Activated T-cell treated with anti-CD3 and anti-CD28 coated beads, Interleukin-2, amount 50 U/mL, for 72 hours (primary cell): Measurements from ENCODE around the gene RYR3. TPM values are rescaled to one million over a fixed set of nuclear protein-coding genes. Genes with fewer than 3 reads are reported as not detected.
"Not testable (repeated sequence)": the region's sequence is repeated elsewhere in the genome, so short reads cannot be mapped to it uniquely, and the experiment has no call there.

Source experiments
- ATAC-seq, 2 donors: fragments of 150-1000 bp; cut with Tn5 transposase; replicated peaks in 1 of 2; 2 replicates each; pipeline ENCODE4 v1.10.0; 2021; ENCODE audit warnings: moderate library complexity in 2 of 2, mild to moderate bottlenecking in 1 of 2
- DNase-seq, 2 donors: peaks; one replicate each; pipeline ENCODE4 v3.0.0; 2021 to 2022; ENCODE audit warnings: mixed read lengths in 1 of 2
- H3K27ac Mint-ChIP-seq: one replicate; pipeline ENCODE4 v1.8.0; 2022; ENCODE audit warnings: mild to moderate bottlenecking, moderate library complexity, mixed read lengths
- H3K27me3 Mint-ChIP-seq: one replicate; pipeline ENCODE4 v1.8.0; 2022; ENCODE audit warnings: low read depth, mixed read lengths
- H3K36me3 Mint-ChIP-seq, 2 donors: one replicate each; pipeline ENCODE4 v1.8.0; 2022; ENCODE audit warnings: mixed read lengths in 2 of 2, mild to moderate bottlenecking in 1 of 2; ENCODE audit not compliant: insufficient read depth in 2 of 2
- H3K4me1 Mint-ChIP-seq: one replicate; pipeline ENCODE4 v1.8.0; 2022; ENCODE audit warnings: low read depth, mixed read lengths
- H3K4me3 Mint-ChIP-seq, 2 donors: one replicate each; pipeline ENCODE4 v1.8.0; 2022; ENCODE audit warnings: mild to moderate bottlenecking in 2 of 2, mixed read lengths in 2 of 2, moderate library complexity in 2 of 2
- H3K9me3 Mint-ChIP-seq, 2 donors: one replicate each; pipeline ENCODE4 v1.8.0; 2022; ENCODE audit warnings: mixed read lengths in 2 of 2
- total RNA-seq, 2 donors: library from RNA; stranded (reverse); gene quantifications; one replicate each; pipeline ENCODE4 v1.2.3, GENCODE V29; 2022

RYR3 gene
- total RNA-seq, 2 donors from 2014 or later = not detected

GRCh38 chr15:33794453-33794852, 483.7 kb downstream of the RYR3 start:
- no peaks in the 10 kb centered on the region for H3K4me1 Mint-ChIP-seq
- H3K4me3 Mint-ChIP-seq = no peak overlapping the region
- peaks cover 0 to 2% of the 10 kb centered on the region in 2 donors for H3K36me3 Mint-ChIP-seq
- ATAC-seq (no peak), DNase-seq (no peak)
- no peaks in the 10 kb centered on the region for H3K9me3 Mint-ChIP-seq
- no peak overlapping the region for H3K27ac Mint-ChIP-seq
- H3K27me3 Mint-ChIP-seq = peaks cover 4% of the 10 kb centered on the region

GRCh38 chr15:33795070-33795469, 484.3 kb downstream of the RYR3 start:
- Mint-ChIP-seq H3K9me3 (no peaks in the 10 kb centered on the region), H3K4me1 (no peaks in the 10 kb centered on the region), H3K4me3 (no peak overlapping the region), H3K36me3 (peaks cover 0 to 2% of the 10 kb centered on the region in 2 donors), H3K27me3 (peaks cover 4% of the 10 kb centered on the region), H3K27ac (no peak overlapping the region)
- ATAC-seq (no peak), DNase-seq (no peak)

- no peaks in the 10 kb centered on the region for H3K4me1 Mint-ChIP-seq
- H3K9me3 Mint-ChIP-seq = peaks cover 0 to 1% of the 10 kb centered on the region in 2 donors
- ATAC-seq (no peak), DNase-seq (no peak)
- peaks cover 4% of the 10 kb centered on the region for H3K27me3 Mint-ChIP-seq
- H3K27ac Mint-ChIP-seq = no peak overlapping the region
- H3K36me3 Mint-ChIP-seq = peaks cover 0 to 2% of the 10 kb centered on the region in 2 donors
- H3K4me3 Mint-ChIP-seq = no peak overlapping the region
Measured at GRCh38 chr15:33797651-33798050, 486.9 kb downstream of the RYR3 start.

- ATAC-seq (no peak), DNase-seq (no peak)
- Mint-ChIP-seq H3K4me3 (no peak overlapping the region), H3K4me1 (no peaks in the 10 kb centered on the region), H3K36me3 (no peaks in the 10 kb centered on the region), H3K27ac (no peak overlapping the region), H3K27me3 (peaks cover 10% of the 10 kb centered on the region), H3K9me3 (peaks cover 0 to 1% of the 10 kb centered on the region in 2 donors)
Measured at GRCh38 chr15:33801954-33802353, 491.2 kb downstream of the RYR3 start.

- ATAC-seq (no peak), DNase-seq (no peak)
- Mint-ChIP-seq H3K9me3 (no peaks in the 10 kb centered on the region), H3K27me3 (peaks cover 12% of the 10 kb centered on the region), H3K36me3 (no peaks in the 10 kb centered on the region), H3K4me1 (no peaks in the 10 kb centered on the region), H3K27ac (no peak overlapping the region), H3K4me3 (no peak overlapping the region)
Measured at GRCh38 chr15:33807665-33808064, 496.9 kb downstream of the RYR3 start.

DNA sequence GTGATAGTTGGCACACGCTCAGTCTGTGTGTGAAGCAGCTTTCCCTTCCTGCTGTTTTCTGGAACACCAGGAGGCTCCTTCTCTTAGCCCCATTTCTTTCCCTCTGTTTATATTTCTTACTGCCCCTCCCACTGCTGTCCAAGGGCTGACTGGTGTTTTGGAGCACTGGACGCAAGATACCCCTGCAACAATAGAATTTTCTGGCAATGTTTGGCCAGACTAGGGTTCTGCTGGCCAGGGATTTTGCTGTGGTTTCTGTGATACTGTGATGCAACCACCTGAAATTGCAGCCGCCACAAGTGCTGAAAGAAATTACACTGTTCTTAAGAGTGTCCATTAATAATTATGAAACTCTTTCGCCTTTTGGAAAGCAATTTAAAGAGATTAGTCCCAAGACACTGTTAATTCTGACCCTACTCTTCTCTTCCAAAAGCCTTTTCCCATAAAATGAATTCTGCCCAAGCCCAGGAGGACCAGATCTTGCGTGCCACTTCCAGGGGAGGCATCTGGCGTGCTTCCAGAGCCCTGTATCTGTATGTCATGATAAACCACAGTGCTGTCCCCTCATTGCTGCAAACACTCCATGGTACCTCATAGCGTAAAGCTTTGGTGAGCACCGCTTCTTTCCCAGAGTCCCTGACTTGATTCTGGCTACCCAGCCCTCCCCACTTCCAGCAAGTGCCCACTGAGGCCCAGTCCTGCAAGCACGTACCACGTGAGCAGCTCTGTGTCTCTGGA, 498.1 kb downstream of the RYR3 start:
- Mint-ChIP-seq H3K27ac (no peak overlapping the region), H3K27me3 (peaks cover 19% of the 10 kb centered on the region), H3K9me3 (no peaks in the 10 kb centered on the region), H3K4me1 (no peaks in the 10 kb centered on the region), H3K4me3 (no peak overlapping the region), H3K36me3 (no peaks in the 10 kb centered on the region)
- DNase-seq (no peak), ATAC-seq (no peak)

DNA sequence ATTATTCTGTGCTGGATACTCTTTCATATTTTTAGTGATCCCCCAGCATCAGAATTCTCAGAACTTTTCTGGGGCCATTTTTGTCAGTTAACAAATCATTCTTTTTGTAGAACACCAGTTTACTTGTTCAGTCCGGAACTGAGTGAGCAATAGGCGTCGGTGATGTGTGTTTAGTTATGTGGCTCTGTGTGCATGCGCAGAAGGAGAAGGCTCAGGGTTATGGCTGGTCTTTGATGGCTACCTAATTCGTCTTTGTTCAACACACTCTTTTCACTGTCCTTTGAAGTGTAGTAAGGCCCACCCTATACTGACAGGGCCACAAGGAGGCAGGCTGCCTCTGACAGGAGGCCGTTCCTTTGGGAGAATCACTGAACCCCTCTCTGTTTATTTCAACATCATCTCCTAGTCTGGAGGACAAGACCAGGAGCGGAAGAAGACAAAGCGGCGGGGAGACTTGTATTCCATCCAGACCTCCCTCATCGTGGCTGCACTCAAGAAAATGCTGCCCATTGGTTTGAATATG, 499.4 kb downstream of the RYR3 start:
- Mint-ChIP-seq H3K27me3 (peaks cover 19% of the 10 kb centered on the region), H3K36me3 (no peaks in the 10 kb centered on the region), H3K27ac (no peak overlapping the region), H3K4me1 (no peaks in the 10 kb centered on the region), H3K4me3 (no peak overlapping the region), H3K9me3 (no peaks in the 10 kb centered on the region)
- DNase-seq (no peak), ATAC-seq (no peak)

- Mint-ChIP-seq H3K9me3 (no peaks in the 10 kb centered on the region), H3K27ac (no peak overlapping the region), H3K36me3 (no peaks in the 10 kb centered on the region), H3K4me3 (no peak overlapping the region), H3K27me3 (peaks cover 19% of the 10 kb centered on the region), H3K4me1 (no peaks in the 10 kb centered on the region)
- no peak for DNase-seq
- no peak for ATAC-seq
Measured at GRCh38 chr15:33810806-33811205, 500.0 kb downstream of the RYR3 start.

GRCh38 chr15:33813891-33814290, 503.1 kb downstream of the RYR3 start:
- ATAC-seq (no peak), DNase-seq (no peak)
- Mint-ChIP-seq H3K27me3 (peaks cover 17% of the 10 kb centered on the region), H3K36me3 (no peaks in the 10 kb centered on the region), H3K27ac (no peak overlapping the region), H3K4me1 (no peaks in the 10 kb centered on the region), H3K4me3 (no peak overlapping the region), H3K9me3 (no peaks in the 10 kb centered on the region)

DNA sequence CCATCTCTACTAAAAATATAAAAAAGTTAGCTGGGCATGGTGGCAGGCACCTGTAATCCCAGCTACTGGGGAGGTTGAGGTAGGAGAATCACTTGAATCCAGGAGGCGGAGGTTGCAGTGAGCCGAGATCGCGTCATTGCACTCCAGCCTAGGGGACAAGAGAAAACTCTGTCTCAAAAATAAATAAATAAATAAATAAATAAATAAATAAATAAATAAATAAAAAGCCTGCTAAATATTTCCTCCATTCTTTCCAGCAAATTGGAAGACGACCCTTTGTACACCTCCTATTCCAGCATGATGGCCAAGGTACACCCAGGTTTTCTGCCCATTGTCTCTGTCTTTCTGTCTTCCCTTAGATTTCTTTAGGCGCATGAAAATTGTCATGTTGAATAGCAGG, 508.7 kb downstream of the RYR3 start:
- H3K27ac Mint-ChIP-seq, H3K4me3 Mint-ChIP-seq, ATAC-seq, H3K9me3 Mint-ChIP-seq, DNase-seq, H3K4me1 Mint-ChIP-seq, H3K36me3 Mint-ChIP-seq: not testable (repeated sequence)
- peaks cover 20% of the 10 kb centered on the region for H3K27me3 Mint-ChIP-seq

GRCh38 chr15:33822479-33822878, 511.7 kb downstream of the RYR3 start:
- peaks cover 33% of the 10 kb centered on the region for H3K27me3 Mint-ChIP-seq

DNA sequence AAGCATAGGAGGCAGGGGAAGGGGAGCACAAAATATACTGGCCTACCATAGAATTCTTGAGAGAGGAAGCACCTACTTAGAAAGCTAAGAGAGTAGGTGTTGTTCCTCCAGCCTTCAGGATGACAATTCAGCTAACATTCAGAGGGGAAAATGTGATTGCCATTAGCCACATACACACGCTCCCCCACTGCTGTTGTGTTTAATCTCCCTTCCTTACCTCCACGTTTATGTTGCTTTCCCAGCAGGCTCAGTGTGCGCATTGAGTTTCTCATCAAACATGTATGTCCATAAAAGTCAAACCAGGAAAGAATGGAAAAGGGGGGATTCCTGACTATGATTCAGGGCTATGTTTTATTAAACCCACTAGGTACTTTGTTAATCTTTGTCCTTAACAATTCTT, 512.4 kb downstream of the RYR3 start:
- Mint-ChIP-seq H3K4me3 (no peak overlapping the region), H3K36me3 (no peaks in the 10 kb centered on the region), H3K9me3 (no peaks in the 10 kb centered on the region), H3K27ac (no peak overlapping the region), H3K27me3 (peaks cover 33% of the 10 kb centered on the region), H3K4me1 (no peaks in the 10 kb centered on the region)
- DNase-seq = no peak
- ATAC-seq = no peak

More at GRCh38 chr15:33822479-33822878, 511.7 kb downstream of the RYR3 start:
- no peak for DNase-seq
- Mint-ChIP-seq H3K27ac (no peak overlapping the region), H3K4me3 (no peak overlapping the region), H3K9me3 (no peaks in the 10 kb centered on the region), H3K36me3 (no peaks in the 10 kb centered on the region), H3K4me1 (no peaks in the 10 kb centered on the region)
- ATAC-seq = no peak

DNA sequence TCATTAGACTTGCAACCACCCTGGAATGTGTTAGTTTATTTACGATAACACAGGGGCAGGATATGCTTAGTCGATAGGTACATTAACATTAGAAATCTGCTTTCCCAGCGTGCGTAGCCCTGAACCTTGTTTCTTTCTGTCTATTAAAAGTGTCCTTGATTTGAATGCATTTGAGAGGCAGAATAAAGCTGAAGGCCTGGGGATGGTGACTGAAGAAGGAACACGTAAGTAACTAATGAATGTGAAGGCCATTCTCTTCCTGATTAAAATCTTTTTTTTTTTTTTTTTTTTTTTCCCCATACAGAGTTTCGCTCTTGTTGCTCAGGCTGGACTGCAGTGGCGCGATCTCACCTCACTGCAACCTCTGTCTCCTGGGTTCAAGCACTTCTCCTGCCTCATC, 514.7 kb downstream of the RYR3 start:
- H3K27me3 Mint-ChIP-seq = peaks cover 33% of the 10 kb centered on the region
- DNase-seq (no peak), ATAC-seq (no peak)
- H3K36me3 Mint-ChIP-seq = no peaks in the 10 kb centered on the region
- no peaks in the 10 kb centered on the region for H3K4me1 Mint-ChIP-seq
- H3K27ac Mint-ChIP-seq = no peak overlapping the region
- H3K9me3 Mint-ChIP-seq = no peaks in the 10 kb centered on the region
- no peak overlapping the region for H3K4me3 Mint-ChIP-seq

- ATAC-seq (no peak), DNase-seq (no peak)
- Mint-ChIP-seq H3K27me3 (peaks cover 33% of the 10 kb centered on the region), H3K27ac (no peak overlapping the region), H3K4me1 (no peaks in the 10 kb centered on the region), H3K9me3 (no peaks in the 10 kb centered on the region), H3K4me3 (no peak overlapping the region), H3K36me3 (no peaks in the 10 kb centered on the region)
Measured at GRCh38 chr15:33826201-33826600, 515.4 kb downstream of the RYR3 start.
